MCF 10A (cell line): Measurements from ENCODE around the gene METTL18. TPM values are rescaled to one million over a fixed set of nuclear protein-coding genes. Genes with fewer than 3 reads are reported as not detected.

Experiments used
- BruUV-seq: library from RNA; stranded (reverse); fragments of 400-500 nt; replicated peaks from 2 replicates; lab custom pipeline; 2021; lab: Mats Ljungman, UMichigan
- CTCF ChIA-PET: fragments of 300-600 bp; sonication (Branson Sonifier 250); formaldehyde crosslinking; extraction: SDS; loops from one replicate; lab custom pipeline; 2021; ENCODE audit warnings: antibody characterized with exemption, inconsistent platforms; lab: Yijun Ruan, JAX
- POLR2A ChIA-PET: fragments of 300-600, 350-650 bp; sonication (Branson Sonifier 250); formaldehyde crosslinking; extraction: SDS; loops from one replicate; lab custom pipeline; 2020; ENCODE audit warnings: antibody characterized with exemption, inconsistent platforms; lab: Yijun Ruan, JAX
- DNase-seq: peaks from one replicate; pipeline ENCODE4 v3.0.0-alpha.2; 2018; ENCODE audit not compliant: unreplicated experiment
- H3K27ac Mint-ChIP-seq: one replicate; pipeline ENCODE4 v1.8.0; 2022; ENCODE audit warnings: mild to moderate bottlenecking, low read depth, mixed read lengths; ENCODE audit not compliant: unreplicated experiment
- H3K27me3 Mint-ChIP-seq: one replicate; pipeline ENCODE4 v1.8.0; 2022; ENCODE audit warnings: mixed read lengths; ENCODE audit not compliant: insufficient read depth, unreplicated experiment
- H3K36me3 Mint-ChIP-seq: one replicate; pipeline ENCODE4 v1.8.0; 2022; ENCODE audit warnings: mild to moderate bottlenecking, moderate library complexity, mixed read lengths; ENCODE audit not compliant: insufficient read depth, unreplicated experiment
- H3K4me1 Mint-ChIP-seq: one replicate; pipeline ENCODE4 v1.8.0; 2022; ENCODE audit warnings: mixed read lengths; ENCODE audit not compliant: insufficient read depth, unreplicated experiment
- H3K4me3 Mint-ChIP-seq: one replicate; pipeline ENCODE4 v1.8.0; 2022; ENCODE audit warnings: mild to moderate bottlenecking, moderate library complexity, mixed read lengths; ENCODE audit not compliant: unreplicated experiment
- H3K9me3 Mint-ChIP-seq: one replicate; pipeline ENCODE4 v1.8.0; 2022; ENCODE audit warnings: mixed read lengths; ENCODE audit not compliant: unreplicated experiment
- CTCF ChIP-seq: fragments of 200-600 bp; IDR thresholded peaks from one replicate; pipeline ENCODE4 v1.8.0; 2022; ENCODE audit warnings: antibody characterized with exemption, mild to moderate bottlenecking; ENCODE audit not compliant: unreplicated experiment
- intact Hi-C: fragments of 100-400 bp; cut with micrococcal nuclease; formaldehyde crosslinking; loops from 2 replicates; pipeline ENCODE4 v1.14.1; 2022
- total RNA-seq: library from RNA; stranded (reverse); gene quantifications from 2 replicates; pipeline ENCODE4 v1.2.3, GENCODE V29; 2022

The METTL18 gene
- total RNA-seq, 1 experiment from 2014 or later, result 2.8 TPM

GRCh38 chr1:169784102-169784501 is 10.6 kb downstream of the METTL18 start:
- Mint-ChIP-seq H3K36me3 (no peaks in the 10 kb centered on the region), H3K9me3 (no peaks in the 10 kb centered on the region), H3K27me3 (peaks cover 40% of the 10 kb centered on the region), H3K4me3 (no peak overlapping the region), H3K4me1 (peaks cover 5% of the 10 kb centered on the region), H3K27ac (no peak overlapping the region)
- BruUV-seq, result no TSS peak
- DNase-seq, result peak; percentile 10
- ChIA-PET POLR2A (interaction anchor here (2.1 kb wide), 1 partner anchor 11 kb away, joined by 8 read pairs; the partner anchor contains the start of gene METTL18), CTCF (interaction anchor here (0.8 to 2.6 kb wide), 3 partner anchors 10 to 26 kb away, joined by 3 to 22 read pairs (median 5); partner anchors contain the start of gene METTL18)
- intact Hi-C loops, result no loop called here
- TF ChIP-seq CTCF, result no peak

- no peak overlapping the region for H3K4me3 Mint-ChIP-seq
- H3K4me1 Mint-ChIP-seq, result peaks cover 5% of the 10 kb centered on the region
- no peak for DNase-seq
- no peaks in the 10 kb centered on the region for H3K9me3 Mint-ChIP-seq
- ChIA-PET POLR2A (no interaction called here), CTCF (interaction anchor here (0.6 to 2.6 kb wide), 4 partner anchors 9 to 992 kb away, joined by 3 to 22 read pairs (median 3); partner anchors contain the start of gene METTL18)
- TF ChIP-seq CTCF, result no peak
- no TSS peak for BruUV-seq
- intact Hi-C loops, result no loop called here
- no peak overlapping the region for H3K27ac Mint-ChIP-seq
- peaks cover 30% of the 10 kb centered on the region for H3K27me3 Mint-ChIP-seq
- H3K36me3 Mint-ChIP-seq, result no peaks in the 10 kb centered on the region
These were observed 12.1 kb downstream of the METTL18 start for GRCh38 chr1:169782596-169782995.

- BruUV-seq, result no TSS peak
- intact Hi-C loops, result no loop called here
- H3K27ac Mint-ChIP-seq, result no peak overlapping the region
- no peak overlapping the region for H3K4me3 Mint-ChIP-seq
- H3K27me3 Mint-ChIP-seq, result peaks cover 11% of the 10 kb centered on the region
- peak; percentile 57 for DNase-seq
- no peaks in the 10 kb centered on the region for H3K36me3 Mint-ChIP-seq
- ChIA-PET POLR2A (no interaction called here), CTCF (interaction anchor here (0.8 kb wide), 1 partner anchor 194 kb away, joined by 3 read pairs; the partner anchor contains the start of gene F5)
- no peaks in the 10 kb centered on the region for H3K9me3 Mint-ChIP-seq
- peaks cover 5% of the 10 kb centered on the region for H3K4me1 Mint-ChIP-seq
- no peak for TF ChIP-seq CTCF
These were observed 14.7 kb downstream of the METTL18 start for GRCh38 chr1:169779970-169780369.

GRCh38 chr1:169779150-169779549 is 15.6 kb downstream of the METTL18 start:
- ChIA-PET POLR2A (no interaction called here), CTCF (no interaction called here)
- BruUV-seq, result no TSS peak
- intact Hi-C loops, result no loop called here
- no peak overlapping the region for H3K27ac Mint-ChIP-seq
- TF ChIP-seq CTCF, result no peak
- H3K4me3 Mint-ChIP-seq, result no peak overlapping the region
- peaks cover 5% of the 10 kb centered on the region for H3K4me1 Mint-ChIP-seq
- no peak for DNase-seq
- H3K9me3 Mint-ChIP-seq, result no peaks in the 10 kb centered on the region
- peaks cover 3% of the 10 kb centered on the region for H3K27me3 Mint-ChIP-seq
- no peaks in the 10 kb centered on the region for H3K36me3 Mint-ChIP-seq
